ENCODE data around the gene APP.
A peak's percentile ranks its signal among the peaks of the same experiment; 100 is the strongest.
"Not testable (repeated sequence)": the region's sequence is repeated elsewhere in the genome, so short reads cannot be mapped to it uniquely, and the experiment has no call there.

Gene APP

GRCh38 chr21:26067836-26068594 lies 102.6 kb downstream of the APP start:
- no peak for DNase-seq (ENCODE audit: low spot score)

GRCh38 chr21:26064506-26064905 lies 106.1 kb downstream of the APP start:
- no peak for DNase-seq (ENCODE audit: low spot score)

DNA sequence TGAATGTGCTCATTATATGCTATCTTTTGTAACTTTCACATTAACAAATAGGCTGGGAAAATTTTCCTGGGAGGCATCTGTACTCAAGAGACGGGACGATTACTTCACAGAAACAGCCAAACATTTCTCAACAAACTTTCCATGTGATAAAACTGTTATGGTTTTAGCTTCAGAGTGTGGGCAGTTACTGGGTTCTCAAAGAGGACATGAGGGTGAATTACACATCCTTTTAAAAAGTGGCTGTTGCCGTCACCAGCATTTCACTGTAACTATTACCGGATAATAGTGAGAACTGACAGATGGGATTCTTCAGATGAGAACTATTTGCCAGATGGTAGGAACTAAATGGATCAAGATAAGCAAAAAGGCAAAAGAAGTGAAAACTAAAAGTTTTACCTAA lies 109.1 kb downstream of the APP start:
- DNase-seq (ENCODE audit: low spot score) = no peak

DNA sequence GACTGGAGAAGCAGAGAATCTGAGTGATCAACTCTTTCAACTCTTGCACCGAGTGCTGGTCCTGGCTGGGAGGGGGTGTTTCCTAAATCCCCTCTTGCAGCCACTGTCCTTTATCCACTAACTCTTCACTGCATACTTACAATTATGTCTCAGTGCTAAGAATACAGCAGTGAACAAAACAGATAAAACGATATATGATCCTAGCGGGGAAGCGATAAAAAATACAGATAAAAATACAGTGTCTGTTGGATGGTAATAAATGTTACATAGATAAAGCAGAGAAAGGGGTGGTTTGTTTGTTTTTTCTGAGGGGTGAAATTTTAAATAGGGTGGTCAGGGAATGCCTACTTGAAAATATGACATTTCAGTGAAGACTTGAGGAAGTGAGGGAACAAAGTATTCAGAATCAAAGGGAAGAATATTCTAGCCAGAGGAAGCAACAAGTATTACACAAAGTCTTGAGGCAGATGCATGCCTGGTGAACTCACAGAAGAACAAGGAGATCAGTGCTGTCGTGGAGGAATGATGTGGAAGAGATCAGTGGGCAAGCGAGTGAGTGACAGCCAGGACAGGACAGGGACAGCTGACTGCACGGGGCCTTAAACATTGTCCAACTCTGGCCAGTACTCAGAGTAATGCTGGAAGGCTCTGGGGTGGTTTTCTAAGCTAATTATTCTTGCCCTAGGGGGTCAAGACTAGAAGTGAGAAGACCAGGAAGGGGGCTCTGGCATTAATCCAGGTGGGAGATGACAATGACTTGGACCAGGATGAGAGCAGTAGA lies 110.0 kb downstream of the APP start:
- DNase-seq (ENCODE audit: low spot score) = no peak

- peak; percentile 40 for DNase-seq (ENCODE audit: low spot score)
Measured at GRCh38 chr21:26057477-26058170, 112.9 kb downstream of the APP start.

GRCh38 chr21:26055841-26056264 lies 114.7 kb downstream of the APP start:
- DNase-seq (ENCODE audit: low spot score) = no peak

DNA sequence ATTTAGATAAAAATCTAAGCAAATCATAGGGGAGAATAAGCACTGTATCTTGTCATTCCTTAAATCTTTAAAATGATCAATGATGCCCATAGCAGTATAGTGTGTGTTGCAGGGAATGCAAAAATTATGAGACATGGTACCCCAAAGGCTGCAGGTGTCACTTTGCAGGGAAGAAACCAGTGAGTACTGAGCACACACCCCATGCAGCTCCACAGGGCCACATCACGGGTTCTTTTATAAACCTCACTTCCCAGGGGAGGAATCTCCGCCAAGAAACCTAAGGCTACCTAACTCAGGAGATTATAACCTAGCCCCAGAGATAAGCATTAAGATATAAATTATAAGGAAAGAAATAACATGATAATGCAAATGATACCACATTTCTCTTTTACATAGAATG lies 115.6 kb downstream of the APP start:
- DNase-seq (ENCODE audit: low spot score) = no peak

DNA sequence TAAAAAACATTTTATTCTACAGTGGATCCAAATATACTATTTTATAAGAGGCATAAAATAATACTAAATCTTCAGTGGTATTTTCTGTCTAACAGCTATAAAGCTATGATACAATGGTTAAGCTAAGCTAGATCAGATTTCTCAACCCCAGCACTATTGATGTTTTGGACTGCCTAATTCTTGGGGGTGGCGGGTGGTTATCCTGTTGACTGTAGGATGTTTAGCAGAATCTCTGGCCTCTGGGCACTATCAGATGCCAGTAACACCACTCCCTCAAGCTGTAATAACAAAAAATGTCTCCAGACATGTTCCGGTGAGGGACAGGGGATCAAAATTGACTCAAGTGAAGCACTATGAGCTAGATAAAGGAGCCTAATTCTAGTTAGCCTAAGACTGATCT lies 118.5 kb downstream of the APP start:
- no peak for DNase-seq (ENCODE audit: low spot score)

GRCh38 chr21:26050857-26051256 lies 119.7 kb downstream of the APP start:
- no peak for DNase-seq (ENCODE audit: low spot score)

DNA sequence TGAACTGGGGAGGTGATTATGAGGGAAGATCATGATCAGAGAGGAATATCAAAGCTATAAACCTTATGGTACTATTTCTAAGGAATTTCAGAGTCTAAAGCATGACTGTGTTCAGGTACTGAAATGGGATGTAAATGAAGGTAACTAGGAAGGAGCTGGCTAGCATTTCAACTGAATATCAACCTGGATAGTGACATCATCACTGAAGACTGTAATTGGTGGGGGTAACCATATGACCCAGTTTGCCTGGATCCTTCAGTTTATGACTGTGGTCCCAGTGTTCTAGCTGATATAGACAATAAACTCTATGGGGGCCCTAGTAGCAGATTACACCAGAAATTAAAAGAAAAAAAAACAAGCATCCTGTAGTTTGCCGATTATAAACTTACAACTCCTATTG lies 120.8 kb downstream of the APP start:
- DNase-seq (ENCODE audit: low spot score) = no peak

GRCh38 chr21:26047279-26047967 lies 123.1 kb downstream of the APP start:
- no peak for DNase-seq (ENCODE audit: low spot score)

GRCh38 chr21:26043891-26044290 lies 126.7 kb downstream of the APP start:
- no peak for DNase-seq (ENCODE audit: low spot score)

DNA sequence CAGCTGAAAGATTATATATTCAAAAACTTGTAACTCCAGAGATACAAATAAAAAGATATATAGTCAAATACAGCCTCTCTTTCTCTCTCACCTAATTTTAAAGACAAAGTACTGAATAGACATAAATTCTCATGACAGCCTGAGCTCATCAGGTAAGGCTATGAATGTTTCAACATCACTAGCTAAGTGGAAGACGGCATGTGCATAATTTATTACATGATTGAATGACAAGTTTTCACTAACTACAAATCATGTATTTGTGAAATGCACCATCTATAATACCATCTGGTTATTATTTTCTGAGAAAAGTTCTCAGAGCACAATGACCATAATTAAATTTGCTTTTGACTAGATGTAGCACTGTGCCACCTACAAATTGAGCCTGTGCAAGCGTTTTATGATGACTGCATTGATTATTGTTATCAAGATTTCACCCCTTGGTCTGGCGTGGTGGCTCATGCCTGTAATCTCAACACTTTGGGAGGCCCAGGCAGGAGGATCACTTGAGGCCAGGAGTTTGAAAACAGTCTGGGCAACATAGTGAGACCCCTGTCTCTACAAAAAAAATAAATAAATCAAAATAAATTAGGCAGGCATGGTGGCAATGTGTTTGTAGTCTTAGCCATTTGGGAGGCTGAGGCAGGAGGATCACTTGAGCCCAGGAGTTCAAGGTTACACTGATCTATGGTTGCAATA lies 128.2 kb downstream of the APP start:
- DNase-seq (ENCODE audit: low spot score) = no peak

DNA sequence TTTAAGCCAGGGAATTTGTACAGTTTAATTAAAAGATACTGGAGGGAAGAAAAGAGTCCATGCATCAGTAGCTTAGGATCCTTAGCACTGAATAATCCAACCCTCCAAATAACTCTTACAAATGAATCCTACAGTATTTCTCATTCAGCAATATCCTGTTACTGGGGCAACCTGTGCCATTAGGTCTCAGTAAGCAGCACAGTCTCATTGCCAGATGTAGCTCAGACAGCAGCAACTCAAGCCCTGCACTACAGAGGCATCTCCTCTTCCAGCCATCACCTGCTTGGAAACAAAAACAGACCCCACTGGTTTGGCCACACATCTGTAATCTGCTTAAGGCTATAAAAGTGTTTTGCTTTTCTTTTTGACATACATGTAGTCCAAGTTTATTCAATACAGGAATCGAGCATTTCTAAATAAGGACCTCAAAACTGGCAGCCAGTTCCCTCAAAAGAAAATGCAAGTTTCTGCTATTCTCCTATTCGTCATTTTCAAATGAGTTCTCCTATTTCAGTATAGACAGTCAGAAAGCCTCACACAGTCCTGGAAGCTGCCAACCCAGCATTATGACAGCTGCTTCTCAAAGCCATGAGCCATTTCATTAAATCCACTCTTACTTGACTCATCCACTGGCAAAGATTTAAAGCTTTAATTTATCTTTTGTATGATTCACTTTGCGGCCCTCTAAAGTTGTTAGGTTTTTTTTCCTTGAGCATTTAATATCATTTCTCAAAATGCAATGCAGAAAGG lies 129.0 kb downstream of the APP start:
- DNase-seq (ENCODE audit: low spot score) = peak; percentile 53

DNA sequence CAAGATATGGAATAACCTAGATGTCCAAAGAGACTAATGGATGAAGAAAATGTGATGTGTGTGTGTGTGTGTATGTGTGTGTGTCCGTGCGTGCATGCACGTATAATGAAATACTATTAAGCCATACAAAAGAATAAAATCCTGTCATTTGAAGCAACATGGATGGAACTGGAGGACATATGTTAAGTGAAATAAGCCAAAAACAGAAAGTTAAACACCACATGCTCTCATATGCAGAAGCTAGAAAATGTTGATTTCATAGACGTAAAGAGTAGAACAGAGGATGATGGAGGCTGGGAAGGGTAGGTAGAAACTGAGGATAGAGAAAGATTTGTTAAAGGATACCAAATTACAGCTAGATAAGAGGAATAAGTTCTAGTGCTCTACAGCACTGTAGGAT lies 133.7 kb downstream of the APP start:
- no peak for DNase-seq (ENCODE audit: low spot score)

DNA sequence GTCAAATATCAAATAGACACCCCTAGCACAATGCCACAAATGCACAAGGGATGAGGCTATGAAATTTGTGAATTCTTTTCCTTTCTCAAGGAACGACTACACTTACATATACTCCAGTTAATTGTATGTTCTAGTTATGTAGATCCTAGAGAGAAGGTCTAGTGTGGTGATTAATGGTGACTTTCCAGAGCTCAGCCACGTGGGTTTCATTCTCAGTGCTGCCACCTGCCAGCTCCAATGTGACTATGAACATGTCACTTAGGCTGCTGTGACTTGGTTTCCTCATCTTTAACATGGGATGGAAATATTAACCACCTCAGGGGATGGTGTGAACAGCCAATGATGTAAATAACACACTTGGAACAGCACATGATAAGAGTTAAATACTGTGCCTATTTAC lies 138.3 kb downstream of the APP start:
- DNase-seq (ENCODE audit: low spot score) = no peak

DNA sequence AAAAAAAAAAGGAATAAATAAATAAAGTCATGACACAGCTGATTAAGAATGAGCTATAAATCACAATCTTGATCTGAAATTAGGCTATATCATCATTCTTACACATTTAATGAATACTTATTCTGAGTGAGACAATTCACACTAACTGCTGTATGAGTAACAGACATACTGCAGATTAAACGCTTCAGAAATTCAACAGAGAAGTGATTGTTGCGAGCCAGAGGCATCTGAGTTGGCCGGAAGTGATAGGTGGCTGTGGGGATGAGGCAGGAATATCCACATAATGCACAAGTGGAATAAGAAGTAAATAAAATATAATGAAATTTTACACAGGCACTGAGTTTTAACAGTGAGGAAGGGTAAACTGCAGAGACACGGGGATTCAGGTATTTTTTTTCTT lies 142.4 kb downstream of the APP start:
- DNase-seq (ENCODE audit: low spot score) = no peak

- no peak for DNase-seq (ENCODE audit: low spot score)
Measured at GRCh38 chr21:26027696-26028095, 142.9 kb downstream of the APP start.

DNA sequence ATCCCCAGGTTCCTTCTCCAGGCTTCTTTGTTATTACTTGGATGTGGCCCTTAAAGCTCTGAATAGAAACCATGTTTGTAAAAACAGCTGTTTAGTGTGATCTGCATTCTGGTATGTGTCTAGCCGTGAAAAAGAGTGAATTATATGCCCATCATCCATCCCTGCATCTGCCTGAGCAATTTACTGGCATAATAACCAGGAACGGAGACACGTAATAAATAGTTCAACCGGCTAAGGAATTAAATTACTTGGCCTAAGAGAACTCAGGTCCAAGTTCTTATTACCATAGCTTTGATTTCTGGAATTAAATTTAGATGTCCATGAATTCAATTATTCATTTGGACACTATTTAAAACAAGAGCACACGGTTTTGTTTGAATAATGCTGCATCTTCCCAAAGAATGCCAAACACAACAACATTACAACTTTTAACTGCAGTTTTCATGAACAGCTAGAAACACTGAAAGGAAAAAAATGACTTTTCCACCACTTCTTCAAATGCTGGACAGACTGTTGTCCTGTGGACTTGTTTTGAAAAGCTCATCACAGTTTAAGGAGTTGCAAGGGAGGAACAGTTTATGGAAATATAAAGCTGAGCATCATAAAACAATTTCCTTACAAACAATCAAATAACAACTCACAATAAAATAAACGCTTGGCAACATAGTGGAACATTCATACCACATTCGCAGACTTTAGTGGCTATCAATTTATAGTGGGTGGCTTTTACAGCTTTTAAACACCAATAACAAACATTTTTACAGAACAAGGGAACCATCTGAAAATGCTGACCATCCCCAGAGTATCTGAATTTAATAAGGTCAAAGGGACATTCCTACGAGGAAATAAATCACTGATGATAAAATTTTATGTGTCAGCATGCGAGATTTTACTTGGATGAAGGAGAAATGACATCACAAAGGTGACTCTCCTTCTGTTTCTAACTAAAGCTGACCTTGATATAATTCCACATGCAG lies 144.7 kb downstream of the APP start:
- DNase-seq (ENCODE audit: low spot score) = no peak

- DNase-seq (ENCODE audit: low spot score) = not testable (repeated sequence)
Measured at GRCh38 chr21:26023406-26023805, 147.2 kb downstream of the APP start.

Data from putamen (tissue), 1 donor.